GM13977 (cell line): ENCODE results near the gene CSNK1G3.

Experiments
- DNase-seq: peaks from one replicate; pipeline ENCODE4 v3.0.0; 2012; ENCODE audit warnings: low spot score
- CTCF ChIP-seq: IDR thresholded peaks from 2 replicates; pipeline ENCODE4 v1.5.1; 2012; ENCODE audit warnings: mild to moderate bottlenecking, control low read depth; ENCODE audit not compliant: insufficient read depth; ENCODE audit errors: extremely low read depth, missing control alignments
- in situ Hi-C: fragments of 300-500 bp; cut with MboI; formaldehyde crosslinking; loops from one replicate; pipeline ENCODE4 v1.12.0; 2022; ENCODE audit warnings: low sequenced_read_pairs, low pct_unique_long_range_greater_than_20kb, mixed read lengths, inconsistent platforms; ENCODE audit not compliant: unreplicated experiment

CSNK1G3 gene

GRCh38 chr5:123639244-123639643, 127.3 kb downstream of the CSNK1G3 start:
- no peak for DNase-seq

GRCh38 chr5:123645024-123645603, 133.1 kb downstream of the CSNK1G3 start:
- no peak for TF ChIP-seq CTCF
- DNase-seq = no peak
- in situ Hi-C loops = no loop called here

More at GRCh38 chr5:123639244-123639643, 127.3 kb downstream of the CSNK1G3 start:
- in situ Hi-C loops = no loop called here
- TF ChIP-seq CTCF = no peak

- TF ChIP-seq CTCF = no peak
- DNase-seq = no peak
Measured at GRCh38 chr5:123647066-123647465, 135.1 kb downstream of the CSNK1G3 start.

GRCh38 chr5:123651234-123651633, 139.3 kb downstream of the CSNK1G3 start:
- no peak for DNase-seq
- no peak for TF ChIP-seq CTCF
- in situ Hi-C loops = no loop called here

More at GRCh38 chr5:123647066-123647465, 135.1 kb downstream of the CSNK1G3 start:
- in situ Hi-C loops = no loop called here

GRCh38 chr5:123659011-123659410, 147.0 kb downstream of the CSNK1G3 start:
- in situ Hi-C loops = no loop called here
- no peak for DNase-seq
- TF ChIP-seq CTCF = no peak

GRCh38 chr5:123659495-123659894, 147.5 kb downstream of the CSNK1G3 start:
- DNase-seq = no peak
- TF ChIP-seq CTCF = no peak
- in situ Hi-C loops = no loop called here
